ENCODE results near the gene UBL3.

The UBL3 gene, protein sequence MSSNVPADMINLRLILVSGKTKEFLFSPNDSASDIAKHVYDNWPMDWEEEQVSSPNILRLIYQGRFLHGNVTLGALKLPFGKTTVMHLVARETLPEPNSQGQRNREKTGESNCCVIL

DNA sequence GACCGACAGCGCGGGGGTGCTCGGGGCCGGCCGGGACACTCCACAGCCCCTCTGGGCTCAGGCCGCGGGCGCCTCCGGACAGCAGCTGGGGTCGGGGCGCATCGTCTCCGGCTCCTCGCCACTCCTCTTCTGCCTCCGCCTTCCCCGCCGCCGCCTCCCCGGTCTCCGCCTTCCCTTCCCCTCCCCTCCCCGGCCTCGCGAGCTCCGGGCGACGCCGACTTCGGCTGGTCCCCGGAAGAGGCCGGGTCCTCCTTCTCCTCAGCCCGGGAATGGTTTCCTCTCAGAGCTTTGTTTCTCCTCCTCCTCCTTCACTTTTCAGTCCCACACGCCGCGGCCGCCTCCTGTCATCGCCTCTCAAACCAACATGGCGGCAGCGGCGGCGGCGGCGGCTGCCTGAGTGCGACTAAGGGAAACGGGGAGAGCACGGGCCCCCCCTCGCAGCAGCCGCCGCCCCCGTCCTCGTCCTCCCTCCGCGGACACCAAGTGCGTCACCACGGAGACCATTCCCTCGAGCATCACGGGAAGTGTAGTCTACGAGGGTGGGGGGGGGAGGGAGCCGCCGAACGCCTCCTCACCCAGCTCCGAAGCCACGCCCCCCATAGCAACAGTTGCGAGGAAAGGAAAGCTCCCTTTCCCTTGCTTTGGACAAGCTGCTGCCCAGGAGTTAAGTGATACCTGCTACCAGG lies at the start of gene UBL3:
Gene UBL3 (minus strand): TSS at position 405 of the 686 bp plus-strand sequence. CDS start 1,079 bp downstream, outside the sequence.
- peak; percentile 70 for DNase-seq

DNA sequence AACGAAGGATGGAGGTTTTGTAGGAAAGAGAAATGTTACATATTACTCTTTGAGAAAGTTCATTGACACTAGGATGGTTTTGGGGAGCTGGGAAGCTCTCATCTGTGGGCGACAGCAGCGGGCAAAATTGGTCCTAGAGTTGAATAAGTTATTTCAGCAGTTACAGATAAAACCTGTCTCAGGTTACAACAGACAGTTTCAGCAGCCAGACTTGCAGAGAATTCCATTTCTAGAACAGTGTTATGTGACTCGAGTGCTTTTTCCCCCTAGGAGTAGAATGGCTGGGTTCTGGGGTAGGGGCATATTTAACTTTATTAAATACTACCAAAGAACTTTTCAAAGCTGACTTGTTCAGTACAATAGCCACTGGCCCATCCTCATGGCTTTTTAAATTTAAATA lies 46.7 kb upstream of the UBL3 start:
- no peak for DNase-seq

DNA sequence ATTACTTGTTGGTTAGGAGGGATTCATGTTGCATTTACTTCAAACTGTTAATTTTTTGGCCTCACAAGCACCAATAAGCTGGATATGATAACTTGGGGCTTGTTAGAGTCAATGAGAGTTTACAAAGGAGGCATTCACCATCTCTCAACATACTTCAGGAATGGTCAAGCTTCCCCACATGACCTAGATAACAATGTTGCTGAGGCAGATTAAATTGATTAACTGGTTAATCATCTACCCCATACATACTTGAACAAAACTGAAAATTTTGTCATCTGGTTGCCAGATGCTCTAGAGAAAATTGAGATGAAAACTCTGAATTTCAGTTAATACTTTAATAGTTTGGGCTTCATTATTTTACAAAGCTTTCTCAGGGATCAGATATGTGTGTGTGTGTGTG lies 43.0 kb upstream of the UBL3 start:
- DNase-seq, result no peak

DNA sequence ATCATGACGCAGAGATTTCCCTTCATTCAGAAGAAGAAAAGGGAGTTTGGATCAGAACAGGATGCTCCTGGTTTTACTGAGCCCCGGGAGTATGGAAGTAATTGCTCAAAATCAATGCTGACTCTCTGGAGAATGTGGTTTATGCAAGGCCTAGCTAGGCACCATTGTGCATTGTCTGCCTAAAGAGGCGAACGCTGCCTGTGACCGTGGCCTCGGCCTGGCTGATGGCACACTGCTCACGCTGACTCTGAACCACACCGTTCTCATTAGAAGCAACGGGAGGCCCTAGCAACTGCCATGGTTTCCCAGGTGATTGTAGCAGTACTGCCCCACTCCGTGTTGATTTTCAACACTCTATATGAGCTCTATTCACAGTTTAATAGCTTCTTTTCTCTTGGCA lies 41.7 kb upstream of the UBL3 start:
- DNase-seq, result no peak

DNA sequence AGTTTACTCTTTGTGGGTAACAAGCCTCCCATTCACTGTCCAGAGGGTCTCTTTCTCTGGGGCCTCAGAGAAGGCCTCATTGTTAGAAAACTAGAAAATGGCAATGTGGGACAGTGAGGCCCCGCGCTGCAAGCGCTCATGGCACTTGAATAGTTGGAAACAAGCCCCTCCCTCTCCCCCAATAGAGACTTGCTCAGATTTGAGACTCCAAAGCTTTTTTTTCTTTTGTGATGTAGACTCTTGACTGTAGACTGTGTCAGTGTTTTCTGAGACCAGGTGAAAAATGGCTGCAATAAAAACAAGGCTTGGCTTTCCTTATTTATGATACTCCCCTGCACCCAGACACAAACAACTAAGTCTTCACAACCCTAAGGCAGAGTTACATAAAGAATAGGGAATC lies 38.7 kb upstream of the UBL3 start:
- no peak for DNase-seq

DNA sequence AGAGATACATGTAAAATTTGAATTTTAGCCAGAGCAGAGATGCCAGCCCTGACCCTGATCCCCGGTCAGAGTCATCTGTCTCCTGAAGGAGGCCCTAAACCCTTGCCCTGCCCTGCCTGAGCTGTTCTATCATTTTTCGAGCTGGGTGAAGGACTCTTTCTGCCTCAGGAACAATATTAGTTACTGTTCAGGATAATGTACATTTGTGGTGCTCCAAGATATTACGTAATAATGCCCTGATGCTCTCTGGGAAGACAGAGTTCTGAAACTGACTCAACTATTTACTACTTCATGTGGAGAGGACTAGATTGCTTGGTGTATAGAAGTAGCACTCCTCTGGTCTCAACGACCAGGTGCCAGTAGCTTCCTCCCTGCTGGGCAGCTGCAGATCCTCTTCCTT lies 37.9 kb upstream of the UBL3 start:
- no peak for DNase-seq

DNA sequence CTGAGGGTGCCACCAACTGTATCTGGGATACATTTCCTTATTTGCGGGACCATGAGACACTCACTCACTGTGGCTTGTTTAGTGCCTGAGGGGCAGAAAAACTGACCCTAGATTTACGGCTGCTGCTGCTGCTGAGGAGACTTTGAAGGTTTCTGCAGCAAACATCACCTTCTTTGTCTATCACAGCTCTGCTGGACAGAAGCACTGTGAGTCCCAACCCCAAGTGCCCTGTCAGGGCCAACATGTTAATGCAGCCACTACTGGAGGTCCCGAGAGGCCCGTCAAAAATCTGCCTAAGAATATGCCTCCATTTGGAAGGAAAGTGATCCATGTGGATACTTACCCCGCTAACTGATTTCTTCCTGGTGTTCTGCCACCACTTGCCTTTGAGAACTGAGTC lies 37.3 kb upstream of the UBL3 start:
- no peak for DNase-seq

DNA sequence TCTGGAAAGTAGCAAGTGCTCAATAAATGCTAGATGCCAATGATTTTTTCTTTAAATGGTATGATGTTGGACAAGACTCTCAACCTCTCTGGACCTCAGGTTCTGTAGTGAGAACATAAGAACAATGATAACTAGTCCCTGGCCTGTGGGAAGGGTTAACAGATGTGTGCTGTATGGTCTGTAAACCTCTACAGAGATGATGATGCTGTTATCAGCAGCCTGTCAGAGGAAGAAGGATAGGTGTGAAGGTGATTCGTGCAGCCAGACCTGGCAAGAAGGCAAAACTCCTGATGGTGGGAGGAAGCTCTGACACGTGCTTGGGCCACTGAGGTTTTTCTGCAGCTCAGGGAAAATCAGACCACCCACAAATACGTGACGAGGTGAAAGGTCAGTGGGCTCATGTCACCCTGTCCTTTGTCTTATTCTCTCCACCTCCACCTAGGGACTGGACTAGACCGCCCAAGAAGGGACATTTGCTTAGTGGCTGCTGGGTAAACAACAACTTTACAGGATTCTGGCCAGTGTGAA lies 36.7 kb upstream of the UBL3 start:
- no peak for DNase-seq

DNA sequence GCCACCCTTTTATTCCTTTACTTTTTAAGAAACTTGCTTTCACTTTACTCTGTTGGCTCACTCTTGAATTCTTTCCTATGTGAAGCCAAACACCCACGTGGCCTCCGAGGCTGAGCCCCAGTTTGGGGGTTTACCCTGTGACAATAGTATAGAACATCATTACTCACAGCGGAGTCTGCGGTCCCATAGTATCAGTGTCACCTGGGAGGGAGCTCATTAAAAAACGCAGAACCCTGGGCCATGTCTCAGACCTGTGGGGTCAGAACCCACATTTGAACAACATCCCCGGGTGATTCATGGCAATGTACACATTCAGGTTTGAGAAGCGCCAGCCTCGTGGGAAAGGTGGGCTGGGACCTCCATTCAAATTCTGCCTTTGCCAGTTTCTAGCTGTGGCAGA lies 36.0 kb upstream of the UBL3 start:
- DNase-seq, result no peak

DNA sequence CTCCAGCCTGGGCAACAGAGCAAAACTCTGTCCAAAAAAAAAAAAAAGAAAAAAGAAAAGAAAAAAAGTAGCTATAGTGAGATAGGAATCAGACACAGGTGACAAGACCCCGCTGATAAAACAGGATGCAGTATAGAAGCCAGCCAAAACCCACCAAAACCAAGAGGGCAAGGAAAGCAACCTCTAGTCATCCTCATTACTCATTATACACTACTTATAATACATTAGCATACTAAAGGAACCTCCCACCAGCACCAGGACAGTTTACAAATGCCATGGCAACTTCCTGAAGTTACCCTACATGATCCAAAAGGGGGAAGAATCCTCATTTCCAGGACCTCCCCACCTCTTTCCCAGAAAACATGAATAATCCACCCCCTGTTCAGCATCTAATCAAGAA lies 35.6 kb upstream of the UBL3 start:
- DNase-seq, result no peak

DNA sequence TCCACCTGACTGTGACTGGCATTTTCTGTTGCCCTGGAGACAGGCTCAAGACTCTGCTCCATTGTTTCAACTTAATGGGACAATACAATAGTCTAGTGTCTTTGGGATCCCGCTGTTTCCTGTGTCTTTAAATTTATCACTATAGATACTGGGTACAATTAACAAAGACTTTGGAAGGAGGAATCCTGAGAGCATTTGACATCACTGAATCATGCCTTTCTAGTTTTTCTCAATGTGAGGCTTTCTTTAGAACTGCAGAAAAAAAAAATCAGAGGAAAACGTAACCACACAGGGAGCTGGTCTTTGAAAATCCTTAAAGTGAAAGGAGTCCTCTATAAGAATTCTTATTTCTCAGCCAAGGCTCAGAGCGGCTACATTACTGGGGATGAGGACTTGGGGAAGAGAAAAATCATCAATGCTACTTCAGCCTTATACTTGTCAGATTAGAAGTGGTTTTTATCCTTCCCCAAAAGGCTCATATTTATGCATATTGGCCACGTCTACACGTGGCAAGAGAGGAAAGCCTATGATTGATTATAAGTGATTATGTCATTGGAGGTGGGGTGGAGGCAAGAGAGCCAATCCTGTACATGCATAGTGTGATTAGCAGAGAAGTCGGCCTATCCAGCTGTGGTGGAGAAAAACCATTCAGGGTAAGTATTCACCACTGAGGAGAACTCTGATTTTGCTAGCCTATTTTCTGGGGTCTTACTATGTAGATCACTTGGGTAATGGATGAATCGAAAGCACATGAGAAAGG lies 34.4 kb upstream of the UBL3 start:
- no peak for DNase-seq

DNA sequence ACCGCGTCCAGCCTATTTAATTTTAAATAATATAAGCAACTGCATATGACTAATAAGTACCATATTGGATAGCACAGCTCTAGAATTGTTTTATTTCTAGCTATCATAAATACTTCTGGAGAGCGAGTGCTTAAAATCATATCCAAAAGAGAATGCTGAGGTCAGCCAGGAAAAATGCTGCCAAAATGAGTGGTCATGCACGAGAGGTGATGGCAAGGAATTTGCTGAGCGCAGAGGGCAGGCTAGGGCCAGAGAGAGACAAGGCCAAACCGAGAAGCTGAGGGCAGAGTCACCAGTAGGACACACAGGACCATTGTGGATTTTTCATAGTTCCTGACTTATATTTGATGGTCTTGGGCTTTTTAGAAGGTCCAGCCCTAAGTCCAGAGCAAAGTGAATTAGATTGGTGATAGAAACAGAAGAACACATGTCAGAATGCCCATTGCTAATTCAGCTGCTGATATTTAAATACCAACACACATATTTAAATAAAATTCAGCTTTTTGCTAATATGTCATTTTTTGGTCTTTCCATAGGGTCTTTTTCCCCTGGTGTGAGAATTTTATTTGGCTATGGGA lies 33.6 kb upstream of the UBL3 start:
- no peak for DNase-seq

DNA sequence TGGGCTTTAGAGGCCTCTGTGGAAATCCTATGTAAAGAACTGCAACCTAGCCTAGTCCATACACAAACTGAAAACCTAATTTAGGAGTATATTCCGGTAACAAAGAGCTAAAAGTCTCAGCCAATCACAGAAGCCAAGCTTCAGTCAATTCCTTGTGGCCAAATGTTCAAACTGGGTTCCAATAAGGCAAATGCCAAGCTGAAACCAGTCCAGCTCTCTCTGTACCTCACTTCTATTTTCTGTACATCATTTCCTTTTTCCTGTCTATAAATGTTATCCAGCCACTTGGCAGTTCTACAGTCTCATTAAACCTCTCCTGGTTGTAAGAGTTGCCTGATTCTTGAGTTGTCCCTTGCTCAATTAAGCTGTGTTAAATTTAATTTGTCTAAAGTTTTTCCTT lies 31.7 kb upstream of the UBL3 start:
- DNase-seq, result no peak

DNA sequence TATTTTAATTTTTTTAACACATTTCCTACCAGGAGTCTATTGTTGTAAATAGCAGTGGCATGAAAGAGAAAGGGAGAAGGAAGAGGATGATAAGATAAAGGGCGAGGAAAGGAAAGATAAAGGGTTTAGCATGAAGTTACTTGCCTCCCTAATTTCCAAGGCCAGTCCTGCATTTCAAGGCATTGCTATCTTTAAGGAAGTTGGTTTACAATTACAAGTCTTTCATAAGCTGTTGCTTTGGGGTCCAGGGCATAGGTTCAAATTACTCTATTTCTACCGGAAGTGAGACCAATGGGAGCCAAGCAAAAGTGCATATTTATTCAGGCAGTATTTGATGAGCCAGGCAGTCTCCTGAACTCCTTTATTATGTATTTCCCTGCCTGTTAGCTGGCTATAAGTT lies 27.7 kb upstream of the UBL3 start:
- no peak for DNase-seq

DNA sequence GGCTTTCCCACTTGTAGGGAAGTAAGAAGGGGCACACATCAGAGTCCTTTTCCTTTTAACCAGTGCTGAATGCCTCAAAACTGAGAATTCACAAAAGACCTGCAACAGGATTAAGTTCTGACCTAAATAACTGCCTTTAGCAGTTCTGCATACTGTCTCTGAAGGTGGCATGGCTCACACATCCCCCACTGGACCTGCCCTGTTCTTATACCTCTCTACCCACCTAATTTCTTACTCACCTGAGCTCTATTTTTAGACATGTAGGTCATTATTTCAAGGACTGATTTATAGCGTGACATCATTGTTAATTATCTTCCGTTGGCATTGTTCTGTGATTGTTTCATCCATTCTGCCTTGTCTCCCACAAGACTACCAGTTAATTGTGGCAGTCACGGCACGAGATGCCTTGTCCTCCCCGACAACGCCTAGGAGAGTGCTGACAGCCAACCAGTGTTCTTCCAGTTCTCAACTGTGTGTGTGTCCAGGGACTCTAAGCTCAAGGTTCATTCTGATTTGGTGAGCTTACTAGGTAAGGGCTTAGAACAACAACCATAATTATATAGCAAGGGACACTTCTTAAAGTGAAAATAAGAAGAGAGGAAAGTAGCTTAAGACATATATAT lies 27.1 kb upstream of the UBL3 start:
- no peak for DNase-seq

DNA sequence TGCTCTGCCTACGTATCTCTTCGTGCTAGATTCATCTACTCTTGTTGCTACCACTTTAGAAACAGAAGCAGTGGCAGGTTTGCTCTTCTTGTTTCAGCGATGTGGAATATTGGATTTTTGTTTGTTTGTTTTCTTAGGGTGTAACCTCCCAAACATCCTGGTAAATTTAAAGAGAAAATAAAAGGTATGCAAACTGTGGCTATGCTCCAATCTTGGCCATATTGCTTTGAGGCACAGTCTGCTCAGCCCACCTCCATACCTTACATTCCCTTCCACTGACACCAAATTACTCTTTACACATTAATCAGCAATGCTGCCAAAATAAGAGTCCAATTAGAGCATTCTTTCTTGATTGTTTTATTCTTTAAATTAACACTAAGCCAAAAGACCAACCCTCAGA lies 25.2 kb upstream of the UBL3 start:
- DNase-seq, result no peak

DNA sequence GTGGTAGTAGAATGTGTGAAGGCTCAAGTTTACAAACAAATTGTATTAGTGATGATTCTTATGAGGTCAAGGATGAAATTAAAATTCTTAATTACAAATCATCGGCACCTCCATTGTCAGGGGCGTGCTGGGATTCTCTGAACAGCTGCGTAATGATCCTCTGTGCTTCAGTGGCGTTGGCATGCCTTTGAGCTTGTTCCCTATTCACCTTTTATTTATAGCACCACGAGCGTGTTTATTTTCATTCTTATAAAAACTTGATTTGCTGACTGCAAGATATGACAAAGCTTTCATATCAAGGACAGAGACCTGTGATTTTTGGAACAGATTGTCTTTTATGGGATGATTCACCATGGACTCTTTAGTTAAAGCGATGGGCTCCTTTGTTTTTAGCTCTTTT lies 18.2 kb upstream of the UBL3 start:
- no peak for DNase-seq

DNA sequence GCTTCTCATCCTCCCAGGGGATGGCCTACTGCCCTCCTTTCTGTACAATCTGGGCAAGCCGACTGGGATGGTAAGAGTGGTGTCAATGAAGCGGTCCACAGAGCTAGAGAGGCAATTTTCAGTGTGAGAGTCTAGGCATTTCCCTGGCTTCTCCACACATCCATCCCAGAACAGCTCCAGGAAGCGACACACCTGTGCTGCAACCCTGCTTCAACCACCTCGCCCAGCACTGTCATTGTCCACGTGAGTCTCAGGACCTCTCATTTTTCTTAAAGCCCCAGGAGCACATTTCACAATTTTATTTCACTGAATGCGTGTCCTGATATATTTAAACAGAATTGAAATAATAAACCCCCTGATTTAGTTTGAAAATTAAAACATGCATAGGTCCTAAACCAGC lies 15.5 kb upstream of the UBL3 start:
- no peak for DNase-seq

DNA sequence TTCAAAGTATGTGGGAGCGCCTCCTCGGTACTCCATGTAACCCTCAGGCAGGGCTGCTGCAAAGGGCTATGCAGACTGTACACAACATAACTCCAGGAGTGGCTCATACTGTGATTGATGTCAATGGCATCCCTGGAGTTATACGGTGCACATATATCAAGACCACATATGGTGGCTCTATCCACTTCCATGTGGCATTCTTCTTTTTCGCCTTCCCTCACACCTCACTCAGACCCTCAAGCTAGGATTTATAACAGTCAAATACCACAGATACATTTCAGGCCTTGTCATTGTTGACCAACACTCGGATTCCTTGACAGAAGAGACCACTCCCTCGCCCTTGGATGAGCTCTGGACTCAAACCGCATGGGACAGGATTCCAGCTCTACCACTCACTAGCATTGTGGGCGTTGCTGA lies 11.3 kb upstream of the UBL3 start:
- no peak for DNase-seq

DNA sequence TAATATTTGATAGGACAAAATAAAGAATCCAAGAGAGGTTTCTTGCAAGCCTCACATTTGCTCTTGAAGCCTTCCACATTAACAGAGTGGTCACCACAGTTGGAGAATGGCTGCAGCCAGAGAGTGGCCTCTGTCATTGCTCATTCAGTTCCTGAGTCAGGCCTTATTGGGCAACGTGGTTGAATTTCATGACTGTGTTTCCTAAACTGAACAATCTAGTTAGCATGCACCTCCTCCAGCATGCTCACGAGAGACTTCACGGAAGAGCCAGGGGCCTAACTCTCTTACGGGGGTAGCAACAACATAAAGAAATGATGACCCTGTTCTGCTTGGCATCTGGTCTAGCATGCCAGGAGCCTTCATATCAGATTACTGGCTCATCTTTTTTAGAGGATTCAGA lies 9.6 kb upstream of the UBL3 start:
- DNase-seq, result no peak

DNA sequence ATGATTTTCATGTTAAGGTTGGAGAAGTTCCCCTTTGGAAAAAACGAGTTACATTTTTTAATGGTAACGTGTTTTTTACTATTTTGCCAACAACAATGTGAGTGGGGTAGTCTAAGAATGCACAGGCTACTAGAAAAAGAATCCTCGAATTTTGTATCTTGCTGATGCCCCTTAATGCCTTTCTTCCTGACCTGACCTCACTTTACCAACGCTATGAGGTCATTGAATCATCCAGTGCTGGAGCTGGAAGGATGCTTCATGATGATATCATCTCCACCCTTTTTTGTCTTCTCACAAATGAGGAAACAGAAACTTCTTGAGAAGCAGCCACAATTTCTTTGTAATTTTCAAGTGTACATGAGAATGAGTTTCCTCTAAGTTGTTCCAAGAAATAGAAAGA lies 8.2 kb upstream of the UBL3 start:
- no peak for DNase-seq

DNA sequence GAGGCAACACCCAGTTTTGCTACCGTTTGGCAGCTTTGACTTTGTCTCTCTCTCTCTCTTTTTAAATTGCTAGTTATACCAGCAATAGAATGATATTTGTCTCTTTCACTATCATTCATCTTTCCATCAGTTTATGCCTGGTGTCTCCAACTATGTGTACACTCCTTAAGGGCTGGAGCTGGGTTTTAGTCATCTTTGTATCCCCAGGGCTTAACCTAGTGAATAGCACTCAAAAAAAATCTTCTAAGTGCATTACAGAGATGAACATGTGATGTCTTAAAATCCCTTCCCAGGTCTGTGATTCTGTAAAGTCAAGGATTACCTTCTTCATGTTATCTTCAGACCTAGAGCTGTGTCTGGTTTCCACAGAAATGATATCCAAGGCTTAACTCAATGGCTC lies 7.8 kb upstream of the UBL3 start:
- DNase-seq, result no peak

DNA sequence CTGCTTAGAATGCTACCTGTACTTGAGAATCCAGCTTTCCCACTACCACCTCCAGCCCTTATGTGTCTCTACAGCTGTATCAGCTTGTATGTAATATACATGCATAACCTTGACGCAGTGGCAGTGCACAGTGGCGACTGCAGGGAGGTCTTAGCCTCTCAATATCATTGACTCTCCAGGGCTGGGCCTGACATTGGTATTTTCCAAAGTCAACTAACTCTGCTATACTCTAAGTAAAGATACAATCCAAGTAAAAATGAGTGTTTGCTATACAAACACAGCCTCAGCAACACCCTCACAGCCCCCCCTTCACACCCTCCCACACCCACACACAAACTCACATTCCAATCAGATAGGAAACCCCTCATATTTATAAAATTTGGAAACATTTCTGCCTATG lies 6.7 kb upstream of the UBL3 start:
- no peak for DNase-seq

DNA sequence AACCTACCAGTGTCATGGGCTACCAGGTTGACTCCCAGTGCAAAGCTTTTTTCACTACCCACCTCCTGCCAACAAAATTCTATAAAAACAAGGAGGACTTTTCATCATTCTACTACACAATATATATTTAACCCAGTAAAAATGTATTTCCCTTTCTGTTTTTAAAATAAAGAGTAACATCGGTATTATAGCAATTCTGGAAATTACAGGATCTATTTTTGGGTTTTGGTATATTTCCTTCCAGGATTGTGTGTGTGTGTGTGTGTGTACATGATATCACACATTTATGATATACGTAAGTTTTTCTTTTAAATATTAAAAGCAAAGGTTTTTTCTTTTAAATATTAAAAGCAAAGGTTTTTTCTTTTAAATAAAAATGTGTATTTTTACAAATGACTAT lies 6.0 kb upstream of the UBL3 start:
- no peak for DNase-seq
